ENCODE data around the gene C1QTNF9B.
"Not testable (repeated sequence)": the region's sequence is repeated elsewhere in the genome, so short reads cannot be mapped to it uniquely, and the experiment has no call there.

The C1QTNF9B gene

DNA sequence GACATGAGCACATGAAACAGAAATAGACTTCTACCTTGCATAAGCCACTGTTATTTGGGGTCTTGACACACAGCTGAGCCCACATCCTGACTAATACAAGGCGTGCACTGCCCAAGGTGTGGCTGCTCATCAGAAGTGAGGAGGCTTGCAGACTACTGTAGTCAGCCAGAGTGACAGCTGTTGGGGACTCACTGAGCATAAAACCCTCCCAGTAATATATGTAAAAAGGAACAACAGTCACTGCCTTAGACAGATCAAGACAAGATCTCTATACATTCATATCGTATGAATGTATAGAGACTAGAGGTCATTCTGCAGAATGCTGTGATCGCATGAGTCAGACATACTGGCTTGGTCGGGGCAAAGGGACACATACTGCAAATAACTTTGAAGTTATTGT, 4.1 kb upstream of the C1QTNF9B start:
- Histone ChIP-seq H3K4me3 (ENCODE audit: low read length) (no peak overlapping the region), H3F3A (ENCODE audit: control insufficient read depth, insufficient read depth) (no peaks in the 10 kb centered on the region), H3K4me2 (ENCODE audit: low read length) (no peak overlapping the region), H3K4me1 (ENCODE audit: control insufficient read depth, low read length) (0 out of 2 replicates have a peak, but pooled peaks cover 3% of the 10 kb centered on the region), H3K27me3 (ENCODE audit: control insufficient read depth, low read length) (no peaks in the 10 kb centered on the region), H4K20me1 (ENCODE audit: control insufficient read depth, insufficient read depth, low read depth, low read length) (no peaks in the 10 kb centered on the region), H3K9me2 (replicated peaks; ENCODE audit: control insufficient read depth, low read length) (no peaks in the 10 kb centered on the region), H3K27ac (ENCODE audit: low read depth, low read length) (no peak overlapping the region), H3K79me2 (ENCODE audit: control insufficient read depth, low read length) (no peaks in the 10 kb centered on the region), H3K9me3 (ENCODE audit: control insufficient read depth, insufficient read depth, low read length) (no peaks in the 10 kb centered on the region), H3K36me3 (ENCODE audit: control insufficient read depth, low read length) (no peaks in the 10 kb centered on the region)
- TF ChIP-seq, protein P1, sequence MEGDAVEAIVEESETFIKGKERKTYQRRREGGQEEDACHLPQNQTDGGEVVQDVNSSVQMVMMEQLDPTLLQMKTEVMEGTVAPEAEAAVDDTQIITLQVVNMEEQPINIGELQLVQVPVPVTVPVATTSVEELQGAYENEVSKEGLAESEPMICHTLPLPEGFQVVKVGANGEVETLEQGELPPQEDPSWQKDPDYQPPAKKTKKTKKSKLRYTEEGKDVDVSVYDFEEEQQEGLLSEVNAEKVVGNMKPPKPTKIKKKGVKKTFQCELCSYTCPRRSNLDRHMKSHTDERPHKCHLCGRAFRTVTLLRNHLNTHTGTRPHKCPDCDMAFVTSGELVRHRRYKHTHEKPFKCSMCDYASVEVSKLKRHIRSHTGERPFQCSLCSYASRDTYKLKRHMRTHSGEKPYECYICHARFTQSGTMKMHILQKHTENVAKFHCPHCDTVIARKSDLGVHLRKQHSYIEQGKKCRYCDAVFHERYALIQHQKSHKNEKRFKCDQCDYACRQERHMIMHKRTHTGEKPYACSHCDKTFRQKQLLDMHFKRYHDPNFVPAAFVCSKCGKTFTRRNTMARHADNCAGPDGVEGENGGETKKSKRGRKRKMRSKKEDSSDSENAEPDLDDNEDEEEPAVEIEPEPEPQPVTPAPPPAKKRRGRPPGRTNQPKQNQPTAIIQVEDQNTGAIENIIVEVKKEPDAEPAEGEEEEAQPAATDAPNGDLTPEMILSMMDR (IDR thresholded peaks at IDR 0.05; ENCODE audit: low read depth, low read length, poor library complexity, severe bottlenecking), result no peak
- TF ChIP-seq EZH2phosphoT487 (IDR thresholded peaks at IDR 0.05; ENCODE audit: borderline replicate concordance, low read length), result no peak

DNA sequence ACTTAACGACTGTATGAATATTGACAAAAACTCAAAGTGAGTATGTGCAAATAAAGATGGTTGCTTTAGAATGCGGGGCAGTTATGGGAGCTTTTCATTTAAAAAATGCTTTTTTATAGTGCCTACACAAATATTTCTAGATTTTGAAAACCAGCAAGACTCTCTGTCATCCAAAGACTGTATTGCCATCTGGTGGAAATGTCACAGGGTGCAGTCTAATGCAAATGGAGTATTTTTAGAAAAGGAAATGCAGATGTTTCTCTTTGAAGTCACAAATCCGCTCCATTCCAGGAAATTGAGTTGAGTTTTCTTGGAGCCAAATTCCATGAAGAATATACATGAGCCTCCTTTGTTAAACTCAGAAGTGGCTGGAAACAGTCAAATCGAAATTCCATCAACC, 2.3 kb upstream of the C1QTNF9B start:
- Histone ChIP-seq H3K79me2 (ENCODE audit: control insufficient read depth, low read length) (no peaks in the 10 kb centered on the region), H3K27me3 (ENCODE audit: control insufficient read depth, low read length) (no peaks in the 10 kb centered on the region), H3K4me3 (ENCODE audit: low read length) (no peak overlapping the region), H3K36me3 (ENCODE audit: control insufficient read depth, low read length) (no peaks in the 10 kb centered on the region), H3K9me2 (replicated peaks; ENCODE audit: control insufficient read depth, low read length) (no peaks in the 10 kb centered on the region), H4K20me1 (ENCODE audit: control insufficient read depth, insufficient read depth, low read depth, low read length) (no peaks in the 10 kb centered on the region), H3K9me3 (ENCODE audit: control insufficient read depth, insufficient read depth, low read length) (no peaks in the 10 kb centered on the region), H3K4me2 (ENCODE audit: low read length) (no peak overlapping the region), H3K27ac (ENCODE audit: low read depth, low read length) (no peak overlapping the region), H3K4me1 (ENCODE audit: control insufficient read depth, low read length) (0 out of 2 replicates have a peak, but pooled peaks cover 3% of the 10 kb centered on the region), H3F3A (ENCODE audit: control insufficient read depth, insufficient read depth) (no peaks in the 10 kb centered on the region)
- TF ChIP-seq, protein P1 (IDR thresholded peaks at IDR 0.05; ENCODE audit: low read depth, low read length, poor library complexity, severe bottlenecking), result peak; percentile 61
- TF ChIP-seq EZH2phosphoT487 (IDR thresholded peaks at IDR 0.05; ENCODE audit: borderline replicate concordance, low read length), result no peak

DNA sequence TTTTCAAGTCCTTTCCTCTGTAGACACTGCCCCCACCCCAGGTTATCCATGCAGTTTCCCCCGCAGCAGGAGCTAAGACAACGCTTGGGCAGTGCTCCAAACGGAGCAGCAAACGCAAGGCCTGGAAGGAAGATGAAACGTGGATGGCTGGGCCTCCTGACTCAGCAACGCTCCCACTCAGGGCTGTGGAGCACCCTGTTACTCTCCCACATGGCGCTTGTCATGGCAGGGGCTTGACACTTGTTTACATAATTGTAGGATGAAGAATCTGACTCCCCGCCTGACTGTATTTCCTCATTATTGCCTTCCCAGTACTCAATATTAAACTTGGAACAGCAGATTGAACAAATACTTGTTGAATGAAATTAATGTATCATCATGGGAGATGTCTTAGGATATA, 799 bp upstream of the C1QTNF9B start:
- no peak overlapping the region for H3K4me2 ChIP-seq (ENCODE audit: low read length)
- no peaks in the 10 kb centered on the region for H3K9me2 ChIP-seq (replicated peaks; ENCODE audit: control insufficient read depth, low read length)
- no peak overlapping the region for H3K27ac ChIP-seq (ENCODE audit: low read depth, low read length)
- H3K36me3 ChIP-seq (ENCODE audit: control insufficient read depth, low read length), result no peaks in the 10 kb centered on the region
- no peaks in the 10 kb centered on the region for H3K79me2 ChIP-seq (ENCODE audit: control insufficient read depth, low read length)
- no peak for TF ChIP-seq EZH2phosphoT487 (IDR thresholded peaks at IDR 0.05; ENCODE audit: borderline replicate concordance, low read length)
- TF ChIP-seq, protein P1 (IDR thresholded peaks at IDR 0.05; ENCODE audit: low read depth, low read length, poor library complexity, severe bottlenecking), result no peak
- no peak overlapping the region for H3K4me3 ChIP-seq (ENCODE audit: low read length)
- no peaks in the 10 kb centered on the region for H3K27me3 ChIP-seq (ENCODE audit: control insufficient read depth, low read length)
- H3K9me3 ChIP-seq (ENCODE audit: control insufficient read depth, insufficient read depth, low read length), result no peaks in the 10 kb centered on the region
- H3F3A ChIP-seq (ENCODE audit: control insufficient read depth, insufficient read depth), result no peaks in the 10 kb centered on the region
- 0 out of 2 replicates have a peak, but pooled peaks cover 3% of the 10 kb centered on the region for H3K4me1 ChIP-seq (ENCODE audit: control insufficient read depth, low read length)
- no peaks in the 10 kb centered on the region for H4K20me1 ChIP-seq (ENCODE audit: control insufficient read depth, insufficient read depth, low read depth, low read length)

DNA sequence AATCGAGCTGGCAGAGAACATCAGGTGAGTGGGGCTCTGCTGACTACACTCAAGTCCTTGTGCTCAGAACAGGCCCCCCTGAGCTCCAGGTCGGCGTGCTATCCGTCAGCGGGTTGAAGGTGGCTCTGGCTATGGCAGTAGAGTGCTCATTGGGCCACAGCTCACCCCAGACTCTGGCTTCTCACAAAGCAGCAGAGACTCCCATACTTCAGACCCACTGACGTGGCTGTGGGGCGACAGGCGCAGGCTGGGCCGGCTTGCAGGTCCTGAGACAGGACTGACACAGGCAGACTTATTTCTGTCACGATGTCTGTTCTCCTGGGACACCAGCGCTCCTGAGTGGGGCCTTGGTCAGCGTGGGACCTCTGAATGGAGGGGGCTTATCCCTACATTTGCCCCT, 2.6 kb downstream of the C1QTNF9B start:
- H3K27ac ChIP-seq (ENCODE audit: low read depth, low read length); H3K9me2 ChIP-seq (replicated peaks; ENCODE audit: control insufficient read depth, low read length); H3K4me1 ChIP-seq (ENCODE audit: control insufficient read depth, low read length); H3K9me3 ChIP-seq (ENCODE audit: control insufficient read depth, insufficient read depth, low read length); H3K79me2 ChIP-seq (ENCODE audit: control insufficient read depth, low read length); H4K20me1 ChIP-seq (ENCODE audit: control insufficient read depth, insufficient read depth, low read depth, low read length); H3K4me3 ChIP-seq (ENCODE audit: low read length); H3K36me3 ChIP-seq (ENCODE audit: control insufficient read depth, low read length); H3K4me2 ChIP-seq (ENCODE audit: low read length); H3K27me3 ChIP-seq (ENCODE audit: control insufficient read depth, low read length); H3F3A ChIP-seq (ENCODE audit: control insufficient read depth, insufficient read depth): not testable (repeated sequence)

DNA sequence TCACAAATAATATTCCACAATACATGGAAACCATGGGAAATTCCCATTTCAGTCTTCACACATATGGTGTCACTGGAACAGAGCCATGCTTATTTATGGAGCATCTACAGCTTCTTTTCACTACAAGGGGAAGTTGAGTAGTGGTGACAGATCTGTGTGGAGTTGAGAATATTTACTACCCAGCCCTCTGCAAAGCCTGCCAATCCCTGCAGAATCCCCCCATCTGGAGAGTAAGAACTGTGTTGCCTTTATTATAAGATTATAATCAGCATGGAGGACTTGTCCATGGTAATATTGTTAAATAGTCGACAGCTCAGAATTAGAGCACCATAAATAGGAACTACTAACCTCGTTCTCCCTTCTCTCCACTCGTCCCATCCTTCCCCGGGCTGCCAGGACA, 3.5 kb downstream of the C1QTNF9B start:
- not testable (repeated sequence) for H3K4me3 ChIP-seq (ENCODE audit: low read length); H3K9me3 ChIP-seq (ENCODE audit: control insufficient read depth, insufficient read depth, low read length); H3F3A ChIP-seq (ENCODE audit: control insufficient read depth, insufficient read depth); H3K9me2 ChIP-seq (replicated peaks; ENCODE audit: control insufficient read depth, low read length); H3K27me3 ChIP-seq (ENCODE audit: control insufficient read depth, low read length); H3K36me3 ChIP-seq (ENCODE audit: control insufficient read depth, low read length); H3K4me2 ChIP-seq (ENCODE audit: low read length); H3K27ac ChIP-seq (ENCODE audit: low read depth, low read length); H4K20me1 ChIP-seq (ENCODE audit: control insufficient read depth, insufficient read depth, low read depth, low read length); H3K79me2 ChIP-seq (ENCODE audit: control insufficient read depth, low read length)
- H3K4me1 ChIP-seq (ENCODE audit: control insufficient read depth, low read length), result peaks cover 10% of the 10 kb centered on the region

Measured in DOHH2 (cell line).